Thyroid gland (tissue), 4 donors: ENCODE measurements around the gene TMC8. TPM values are rescaled to one million over a fixed set of nuclear protein-coding genes. Genes with fewer than 3 reads are reported as not detected.

Source experiments
- DNase-seq, 2 donors: peaks; one replicate each; pipeline ENCODE4 v3.0.0-alpha.2; 2019
- H3K27ac ChIP-seq, 3 donors: fragments of 200-600 bp; sonication (generic); 1 replicate in 2 of 3; 2 replicates in 1 of 3; pipeline ENCODE4 v1.5.1; 2016 to 2019; ENCODE audit warnings: mild to moderate bottlenecking in 1 of 3, moderate library complexity in 1 of 3
- H3K27me3 ChIP-seq: fragments of 200-600 bp; sonication (generic); one replicate; pipeline ENCODE4 v1.5.1; 2019
- H3K36me3 ChIP-seq, 2 donors: fragments of 200-600 bp; sonication (generic); one replicate each; pipeline ENCODE4 v1.5.1; 2016 to 2019
- H3K4me1 ChIP-seq, 2 donors: fragments of 200-600 bp; sonication (generic); one replicate each; pipeline ENCODE4 v1.5.1; 2017 to 2019
- H3K4me3 ChIP-seq, 3 donors: fragments of 200-600 bp; sonication (generic); replicated peaks in 1 of 3; 1 replicate in 2 of 3; 2 replicates in 1 of 3; pipeline ENCODE4 v1.5.1; 2016; ENCODE audit warnings: mild to moderate bottlenecking in 1 of 3
- H3K9me3 ChIP-seq: fragments of 200-600 bp; sonication (generic); one replicate; pipeline ENCODE4 v1.5.1; 2017
- CTCF ChIP-seq, 6 experiments: fragments of 200-600 bp in 3 of 6; fragments of 450-650 bp in 3 of 6; sonication (generic) in 3 of 6; IDR thresholded peaks; one replicate each; pipeline ENCODE4 v1.5.1; 2016 to 2019; ENCODE audit warnings: antibody characterized with exemption in 6 of 6, mild to moderate bottlenecking in 2 of 6, inconsistent platforms in 1 of 6, moderate library complexity in 1 of 6
- POLR2A ChIP-seq, 2 donors: fragments of 450-650 bp; IDR thresholded peaks; one replicate each; pipeline ENCODE4 v1.6.1; 2017; ENCODE audit warnings: antibody characterized with exemption in 2 of 2, mild to moderate bottlenecking in 2 of 2, moderate library complexity in 1 of 2
- WGBS, 2 donors: methylation state at CpG; one replicate each; pipeline ENCODE4 v1.1.5; 2017; 5-methylcytosine and 5-hydroxymethylcytosine counted together
- intact Hi-C: fragments of 100-400 bp; cut with DNase I; formaldehyde crosslinking; loops from one replicate; pipeline ENCODE4 v1.15.1; 2023
- total RNA-seq, 4 donors: library from RNA; depleted of rRNA; stranded (reverse); fragments of >200 nt; gene quantifications; one replicate each; pipeline ENCODE4 v1.2.3, GENCODE V29; 2016

The TMC8 gene
- total RNA-seq, 4 donors from 2014 or later = 1.4 to 4.7 (median 1.9) TPM

GRCh38 chr17:78140169-78141051 is 9.8 kb downstream of the TMC8 start:
- peaks cover 25 to 43% of the 10 kb centered on the region in 2 donors for H3K4me1 ChIP-seq
- no peaks in the 10 kb centered on the region for H3K27me3 ChIP-seq
- no peak for TF ChIP-seq CTCF (IDR thresholded peaks at IDR 0.05)
- TF ChIP-seq POLR2A (IDR thresholded peaks at IDR 0.05) = peak in 1 of 2 donors; percentile 57
- no peaks in the 10 kb centered on the region for H3K36me3 ChIP-seq
- no peaks in the 10 kb centered on the region for H3K9me3 ChIP-seq
- intact Hi-C loops = no loop called here
- no peak overlapping the region for H3K4me3 ChIP-seq
- peak; percentile 73 to 79 for DNase-seq
- 36 to 38% methylated on average over 25 to 34 of the region's 58 CpGs for WGBS, 2 donors
- H3K27ac ChIP-seq = peak overlapping the region in 1 of 3 donors; percentile 39

- Histone ChIP-seq H3K4me1 (peaks cover 26 to 44% of the 10 kb centered on the region in 2 donors), H3K27me3 (no peaks in the 10 kb centered on the region), H3K27ac (peak overlapping the region in 1 of 3 donors; percentile 39), H3K4me3 (no peak overlapping the region), H3K36me3 (no peaks in the 10 kb centered on the region), H3K9me3 (no peaks in the 10 kb centered on the region)
- DNase-seq = no peak
- 67 to 80% methylated on average over 5 to 14 of the region's 20 CpGs for WGBS, 2 donors
- intact Hi-C loops = no loop called here
- TF ChIP-seq CTCF (IDR thresholded peaks at IDR 0.05) = no peak
- TF ChIP-seq POLR2A (IDR thresholded peaks at IDR 0.05) = no peak
These were observed 11.0 kb downstream of the TMC8 start for GRCh38 chr17:78141437-78142118.

- no peak overlapping the region for H3K27ac ChIP-seq
- 71 to 92% methylated on average over 12 to 16 of the region's 16 CpGs for WGBS, 2 donors
These were observed 11.7 kb downstream of the TMC8 start for GRCh38 chr17:78142119-78142861.

More at GRCh38 chr17:78142119-78142861, 11.7 kb downstream of the TMC8 start:
- Histone ChIP-seq H3K9me3 (no peaks in the 10 kb centered on the region), H3K27me3 (no peaks in the 10 kb centered on the region), H3K4me3 (no peak overlapping the region), H3K36me3 (no peaks in the 10 kb centered on the region), H3K4me1 (peaks cover 26 to 44% of the 10 kb centered on the region in 2 donors)
- peak; percentile 91 to 92 for DNase-seq
- intact Hi-C loops = no loop called here
- TF ChIP-seq POLR2A (IDR thresholded peaks at IDR 0.05) = no peak
- no peak for TF ChIP-seq CTCF (IDR thresholded peaks at IDR 0.05)
